GM12865 (cell line): ENCODE results near the gene BEST3.

Experiments used
- DNase-seq: peaks from one replicate; pipeline ENCODE4 v3.0.0; 2010; ENCODE audit warnings: low read depth
- H3K4me3 ChIP-seq: 2 replicates; pipeline ENCODE4 v1.5.1; 2011; ENCODE audit warnings: mild to moderate bottlenecking, low read depth, low read length, control low read depth
- TF ChIP-seq, protein P1 (sequence below): IDR thresholded peaks from 2 replicates; pipeline ENCODE4 v1.5.1; 2011; ENCODE audit warnings: low read length, control low read depth, low read depth, inconsistent platforms; ENCODE audit not compliant: insufficient read depth; ENCODE audit errors: missing control alignments

BEST3 gene

GRCh38 chr12:69704357-69704756, 5.3 kb upstream of the BEST3 start:
- H3K4me3 ChIP-seq: no peak overlapping the region
- no peak for DNase-seq
- TF ChIP-seq, protein P1, sequence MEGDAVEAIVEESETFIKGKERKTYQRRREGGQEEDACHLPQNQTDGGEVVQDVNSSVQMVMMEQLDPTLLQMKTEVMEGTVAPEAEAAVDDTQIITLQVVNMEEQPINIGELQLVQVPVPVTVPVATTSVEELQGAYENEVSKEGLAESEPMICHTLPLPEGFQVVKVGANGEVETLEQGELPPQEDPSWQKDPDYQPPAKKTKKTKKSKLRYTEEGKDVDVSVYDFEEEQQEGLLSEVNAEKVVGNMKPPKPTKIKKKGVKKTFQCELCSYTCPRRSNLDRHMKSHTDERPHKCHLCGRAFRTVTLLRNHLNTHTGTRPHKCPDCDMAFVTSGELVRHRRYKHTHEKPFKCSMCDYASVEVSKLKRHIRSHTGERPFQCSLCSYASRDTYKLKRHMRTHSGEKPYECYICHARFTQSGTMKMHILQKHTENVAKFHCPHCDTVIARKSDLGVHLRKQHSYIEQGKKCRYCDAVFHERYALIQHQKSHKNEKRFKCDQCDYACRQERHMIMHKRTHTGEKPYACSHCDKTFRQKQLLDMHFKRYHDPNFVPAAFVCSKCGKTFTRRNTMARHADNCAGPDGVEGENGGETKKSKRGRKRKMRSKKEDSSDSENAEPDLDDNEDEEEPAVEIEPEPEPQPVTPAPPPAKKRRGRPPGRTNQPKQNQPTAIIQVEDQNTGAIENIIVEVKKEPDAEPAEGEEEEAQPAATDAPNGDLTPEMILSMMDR: no peak

DNA sequence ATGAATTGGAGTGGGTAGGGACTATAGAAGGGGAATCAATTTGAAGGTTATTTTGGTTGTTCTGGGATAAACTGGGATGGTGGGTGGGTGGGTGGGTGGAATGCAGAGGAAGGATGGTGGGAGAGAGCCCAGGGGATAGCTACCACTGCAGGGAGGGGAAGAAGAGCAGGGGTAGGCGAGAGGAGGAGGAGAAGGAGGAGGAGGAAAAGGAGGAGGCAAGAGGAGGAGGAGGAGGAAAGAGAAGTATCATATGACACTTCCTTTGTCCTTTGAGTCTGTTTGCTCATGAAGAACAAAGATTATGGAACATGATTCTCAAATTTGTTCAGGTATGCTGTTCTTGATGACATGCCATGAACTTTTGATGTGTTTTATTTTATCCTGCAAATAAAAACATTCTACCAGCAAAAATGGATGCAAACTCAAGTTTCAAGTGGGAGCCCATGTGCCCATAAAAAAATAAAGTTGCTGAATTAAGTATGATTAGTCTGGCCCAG, 4.1 kb upstream of the BEST3 start:
- H3K4me3 ChIP-seq: no peak overlapping the region
- no peak for DNase-seq
- TF ChIP-seq, protein P1: no peak

- H3K4me3 ChIP-seq: no peak overlapping the region
- DNase-seq: no peak
- TF ChIP-seq, protein P1: no peak
Observed at GRCh38 chr12:69701826-69702225, 2.7 kb upstream of the BEST3 start.

GRCh38 chr12:69698054-69698453, 1.0 kb downstream of the BEST3 start:
- TF ChIP-seq, protein P1: no peak
- H3K4me3 ChIP-seq: no peak overlapping the region
- DNase-seq: no peak

DNA sequence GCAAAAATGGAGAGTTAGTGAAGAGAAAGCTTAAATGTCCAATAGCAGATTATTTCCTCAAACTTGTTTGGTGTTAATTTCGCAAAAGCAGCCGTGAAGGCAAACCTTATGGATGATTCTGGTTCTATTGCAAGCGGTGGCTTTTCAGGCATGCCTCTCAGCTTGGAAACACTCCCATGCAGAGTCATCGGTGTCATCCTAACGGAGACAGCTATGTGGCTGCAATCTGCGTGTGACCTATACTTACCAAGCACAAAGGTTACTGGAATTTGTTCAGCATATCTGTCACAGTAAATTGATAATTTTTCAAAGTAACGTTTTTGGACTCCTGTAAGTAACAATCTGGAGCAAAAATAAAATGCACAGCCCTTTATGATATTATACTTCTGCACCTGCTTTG, 5.0 kb downstream of the BEST3 start:
- TF ChIP-seq, protein P1: no peak
- DNase-seq: no peak
- H3K4me3 ChIP-seq: no peak overlapping the region

DNA sequence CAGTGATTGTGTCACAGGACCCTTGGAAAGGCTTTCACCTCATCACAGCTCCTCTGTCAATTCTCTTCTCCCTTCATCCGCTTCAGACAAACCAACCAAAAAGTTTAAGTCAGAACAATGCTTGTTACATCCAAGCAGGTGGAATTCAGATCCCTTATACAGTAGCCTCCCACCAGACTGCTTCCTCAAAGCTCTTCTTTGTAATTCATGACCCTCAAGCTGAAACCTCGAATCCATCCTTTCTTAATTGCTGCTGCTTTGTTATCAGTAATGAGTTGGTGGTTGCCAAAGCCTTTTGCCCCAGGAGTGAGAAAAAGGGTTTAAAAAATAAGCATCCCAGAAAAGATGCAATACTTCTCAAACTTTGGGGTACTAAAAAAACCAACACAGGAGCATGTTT, 9.5 kb downstream of the BEST3 start:
- TF ChIP-seq, protein P1: no peak
- DNase-seq: no peak
- no peak overlapping the region for H3K4me3 ChIP-seq
